Measurements from ENCODE around the gene SLC35F1.

- no peak for TF ChIP-seq CTCF (IDR thresholded peaks at IDR 0.05)
- TF ChIP-seq EZH2 (IDR thresholded peaks at IDR 0.05; ENCODE audit: borderline replicate concordance, insufficient read depth, low read depth, low read length, poor library complexity, severe bottlenecking) = no peak
Observed at GRCh38 chr6:117927866-117928265, 20.8 kb downstream of the SLC35F1 start.
